Astrocyte of the cerebellum (primary cell): ENCODE results near the gene CPNE8.

ENCODE experiments used
- DNase-seq: peaks from one replicate; pipeline ENCODE4 v3.0.0-alpha.2; 2011; ENCODE audit warnings: low read depth
- H3K4me3 ChIP-seq: 2 replicates; pipeline ENCODE4 v1.5.1; 2011; ENCODE audit warnings: mild to moderate bottlenecking, low read depth, low read length, moderate library complexity
- in situ Hi-C: cut with HindIII; loops from 2 replicates; pipeline ENCODE4 v1.10.0; 2017; ENCODE audit warnings: low sequenced_read_pairs
- TF ChIP-seq, protein P1 (sequence below): IDR thresholded peaks from 2 replicates; pipeline ENCODE4 v1.5.1; 2012; ENCODE audit warnings: low read length, low read depth, moderate library complexity, mild to moderate bottlenecking; ENCODE audit errors: missing control alignments

CPNE8 gene

DNA sequence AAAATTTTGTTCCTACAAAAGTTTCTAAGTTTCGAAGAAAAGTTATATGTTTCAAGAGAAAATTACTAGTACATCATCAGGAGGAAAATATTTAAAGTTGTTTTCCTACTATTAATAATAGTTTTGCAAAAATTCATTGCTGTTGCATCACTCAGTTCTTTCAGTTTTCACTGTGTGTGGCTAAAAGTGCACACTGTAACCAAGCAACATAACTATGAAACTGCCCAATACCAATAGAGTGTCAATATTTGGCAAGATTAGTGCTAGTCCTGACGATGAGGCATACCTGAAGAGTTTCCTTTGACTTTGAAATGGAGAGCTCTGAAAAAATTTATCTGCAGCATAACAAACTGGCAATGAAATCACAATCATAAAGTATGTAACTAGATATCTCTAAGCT is 194.3 kb downstream of the CPNE8 start:
- no peak overlapping the region for H3K4me3 ChIP-seq
- TF ChIP-seq, protein P1, sequence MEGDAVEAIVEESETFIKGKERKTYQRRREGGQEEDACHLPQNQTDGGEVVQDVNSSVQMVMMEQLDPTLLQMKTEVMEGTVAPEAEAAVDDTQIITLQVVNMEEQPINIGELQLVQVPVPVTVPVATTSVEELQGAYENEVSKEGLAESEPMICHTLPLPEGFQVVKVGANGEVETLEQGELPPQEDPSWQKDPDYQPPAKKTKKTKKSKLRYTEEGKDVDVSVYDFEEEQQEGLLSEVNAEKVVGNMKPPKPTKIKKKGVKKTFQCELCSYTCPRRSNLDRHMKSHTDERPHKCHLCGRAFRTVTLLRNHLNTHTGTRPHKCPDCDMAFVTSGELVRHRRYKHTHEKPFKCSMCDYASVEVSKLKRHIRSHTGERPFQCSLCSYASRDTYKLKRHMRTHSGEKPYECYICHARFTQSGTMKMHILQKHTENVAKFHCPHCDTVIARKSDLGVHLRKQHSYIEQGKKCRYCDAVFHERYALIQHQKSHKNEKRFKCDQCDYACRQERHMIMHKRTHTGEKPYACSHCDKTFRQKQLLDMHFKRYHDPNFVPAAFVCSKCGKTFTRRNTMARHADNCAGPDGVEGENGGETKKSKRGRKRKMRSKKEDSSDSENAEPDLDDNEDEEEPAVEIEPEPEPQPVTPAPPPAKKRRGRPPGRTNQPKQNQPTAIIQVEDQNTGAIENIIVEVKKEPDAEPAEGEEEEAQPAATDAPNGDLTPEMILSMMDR: no peak
- in situ Hi-C loops: no loop called here
- no peak for DNase-seq

DNA sequence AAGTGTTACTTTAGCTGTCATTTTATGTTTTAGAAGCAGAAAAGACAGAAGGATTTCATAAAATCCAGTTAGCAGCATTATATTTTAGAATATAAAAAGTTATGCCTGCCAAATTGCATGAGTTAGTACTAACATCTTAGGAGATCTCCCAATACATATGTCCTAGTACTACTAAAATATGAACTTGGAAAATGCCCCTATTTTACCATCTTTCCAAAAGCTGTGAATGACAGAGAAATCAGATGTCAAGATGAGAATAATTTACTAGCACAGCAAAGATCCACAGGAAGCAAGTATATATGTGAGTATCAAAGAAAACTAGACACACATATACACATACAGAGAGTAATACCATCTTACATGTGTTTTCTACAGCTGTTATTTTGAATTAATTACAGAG is 196.9 kb downstream of the CPNE8 start:
- H3K4me3 ChIP-seq: no peak overlapping the region
- no peak for DNase-seq
- in situ Hi-C loops: no loop called here
- TF ChIP-seq, protein P1: no peak

DNA sequence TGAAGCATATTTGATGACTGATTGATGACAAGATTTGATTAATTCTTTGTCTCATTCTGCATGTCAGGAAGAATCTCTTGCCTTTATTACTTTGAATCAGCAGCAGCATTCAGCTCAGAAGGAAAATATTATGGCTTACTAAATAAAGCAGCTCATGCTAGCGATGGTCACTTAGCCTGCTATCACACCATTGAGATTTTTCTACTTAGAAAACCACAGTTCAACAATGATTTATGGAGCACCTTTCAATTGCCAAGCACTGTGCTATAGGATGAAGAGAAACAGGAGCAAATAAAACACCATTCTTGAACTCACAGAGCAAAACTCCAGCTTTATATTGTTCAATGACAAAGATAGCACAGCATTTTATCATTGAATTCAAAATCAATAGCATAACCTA is 197.7 kb downstream of the CPNE8 start:
- in situ Hi-C loops: no loop called here
- no peak overlapping the region for H3K4me3 ChIP-seq
- TF ChIP-seq, protein P1: no peak
- no peak for DNase-seq

DNA sequence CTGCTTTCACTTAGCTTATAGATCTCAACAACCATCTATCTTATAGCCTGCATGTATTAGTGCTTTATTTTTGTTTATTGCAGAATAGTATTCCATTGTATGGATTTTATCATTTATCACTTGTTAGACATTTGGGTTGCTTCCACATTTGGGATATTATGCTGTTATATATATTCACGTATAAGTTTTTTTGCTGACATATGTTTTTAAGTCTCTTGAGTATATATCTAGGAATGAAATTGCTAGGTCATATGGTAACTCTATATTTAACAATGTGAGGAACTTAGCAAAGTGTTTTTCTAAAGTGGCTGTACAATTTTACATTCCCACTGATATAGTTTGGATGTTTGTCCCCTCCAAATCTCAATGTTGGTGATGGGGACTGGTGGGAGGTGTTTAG is 208.1 kb downstream of the CPNE8 start:
- H3K4me3 ChIP-seq: no peak overlapping the region
- DNase-seq: no peak
- in situ Hi-C loops: no loop called here
- TF ChIP-seq, protein P1: no peak

DNA sequence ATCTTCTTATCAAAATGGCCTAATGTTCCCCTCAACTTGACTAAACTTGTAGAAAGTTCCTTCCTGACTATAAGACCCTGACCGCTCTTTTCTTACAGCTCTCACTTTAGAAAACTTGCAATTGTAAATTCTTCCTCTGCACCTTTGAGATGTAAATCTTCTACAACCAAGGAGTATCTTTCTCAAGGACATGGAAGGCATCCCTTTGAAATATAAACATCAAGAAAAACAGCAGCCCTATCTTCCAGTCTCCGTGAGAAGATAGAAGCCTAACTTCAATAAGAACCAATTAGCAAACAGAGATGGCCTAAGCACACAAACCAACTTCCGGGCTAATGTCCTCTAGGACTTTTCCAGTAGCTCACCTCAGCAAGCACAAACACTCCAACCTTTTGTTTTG is 210.3 kb downstream of the CPNE8 start:
- no peak overlapping the region for H3K4me3 ChIP-seq
- in situ Hi-C loops: no loop called here
- no peak for DNase-seq
- TF ChIP-seq, protein P1: no peak

DNA sequence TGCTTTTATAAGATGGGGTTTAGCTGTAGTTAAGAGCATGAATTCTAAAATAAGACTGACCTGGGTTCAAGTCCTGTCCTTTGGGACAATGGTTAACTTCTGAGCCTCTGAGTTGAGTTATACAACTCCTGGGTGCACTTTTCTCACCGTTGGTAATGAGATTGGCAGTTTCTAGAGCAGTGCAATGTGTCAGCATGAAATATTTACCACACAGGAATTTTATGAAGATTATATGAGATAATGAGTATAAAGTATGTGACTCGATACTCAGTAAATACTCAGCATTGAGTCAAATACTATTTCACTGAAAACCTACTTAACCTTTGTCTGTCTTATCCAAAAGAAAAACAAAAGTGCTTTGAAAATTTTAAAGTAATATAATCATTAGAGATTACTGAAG is 214.2 kb downstream of the CPNE8 start:
- no peak for DNase-seq
- in situ Hi-C loops: no loop called here
- TF ChIP-seq, protein P1: no peak
- no peak overlapping the region for H3K4me3 ChIP-seq

DNA sequence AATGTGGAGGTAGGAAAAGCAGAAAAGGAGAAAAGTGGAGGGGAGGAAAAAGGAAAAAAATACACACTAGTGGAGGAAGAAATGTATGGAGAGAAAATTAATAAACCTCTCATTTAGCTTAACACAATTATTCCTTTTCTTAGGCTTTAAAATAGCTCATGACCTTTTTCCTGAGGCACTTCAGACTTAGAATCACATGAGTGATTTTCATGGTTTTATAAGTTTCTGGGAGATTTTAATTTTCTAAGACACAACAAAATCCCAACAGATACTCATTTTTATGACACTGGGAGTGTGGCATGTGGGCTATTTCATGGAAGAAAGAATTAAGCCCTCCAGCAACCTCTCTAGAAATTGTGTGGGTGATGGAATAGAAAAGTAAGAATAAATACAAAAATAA is 214.7 kb downstream of the CPNE8 start:
- DNase-seq: no peak
- H3K4me3 ChIP-seq: no peak overlapping the region
- TF ChIP-seq, protein P1: no peak
- in situ Hi-C loops: no loop called here
